ENCODE results near the gene MAGOH. TPM values are rescaled to one million over a fixed set of nuclear protein-coding genes. Genes with fewer than 3 reads are reported as not detected.

MAGOH gene
- total and polyA plus RNA-seq, 2 of the 13 experiments (the other 11 are each of a cell fraction or from before 2014, with no cell fraction given), result 24.1 to 87.0 TPM

GRCh38 chr1:53286955-53287354 is 48.6 kb upstream of the MAGOH start (continued):
- TF ChIP-seq PHF20 (CRISPR knock-in tag; IDR thresholded peaks at IDR 0.05), result no peak
- TF ChIP-seq, protein P1, sequence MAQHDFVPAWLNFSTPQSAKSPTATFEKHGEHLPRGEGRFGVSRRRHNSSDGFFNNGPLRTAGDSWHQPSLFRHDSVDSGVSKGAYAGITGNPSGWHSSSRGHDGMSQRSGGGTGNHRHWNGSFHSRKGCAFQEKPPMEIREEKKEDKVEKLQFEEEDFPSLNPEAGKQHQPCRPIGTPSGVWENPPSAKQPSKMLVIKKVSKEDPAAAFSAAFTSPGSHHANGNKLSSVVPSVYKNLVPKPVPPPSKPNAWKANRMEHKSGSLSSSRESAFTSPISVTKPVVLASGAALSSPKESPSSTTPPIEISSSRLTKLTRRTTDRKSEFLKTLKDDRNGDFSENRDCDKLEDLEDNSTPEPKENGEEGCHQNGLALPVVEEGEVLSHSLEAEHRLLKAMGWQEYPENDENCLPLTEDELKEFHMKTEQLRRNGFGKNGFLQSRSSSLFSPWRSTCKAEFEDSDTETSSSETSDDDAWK (CRISPR knock-in tag; IDR thresholded peaks at IDR 0.05), result no peak
- TF ChIP-seq ARID4A (CRISPR knock-in tag; IDR thresholded peaks at IDR 0.05; ENCODE audit: borderline replicate concordance), result no peak
- no peak for TF ChIP-seq NCOR1 (IDR thresholded peaks at IDR 0.05; ENCODE audit: borderline replicate concordance, low read length)
- TF ChIP-seq, protein P2, sequence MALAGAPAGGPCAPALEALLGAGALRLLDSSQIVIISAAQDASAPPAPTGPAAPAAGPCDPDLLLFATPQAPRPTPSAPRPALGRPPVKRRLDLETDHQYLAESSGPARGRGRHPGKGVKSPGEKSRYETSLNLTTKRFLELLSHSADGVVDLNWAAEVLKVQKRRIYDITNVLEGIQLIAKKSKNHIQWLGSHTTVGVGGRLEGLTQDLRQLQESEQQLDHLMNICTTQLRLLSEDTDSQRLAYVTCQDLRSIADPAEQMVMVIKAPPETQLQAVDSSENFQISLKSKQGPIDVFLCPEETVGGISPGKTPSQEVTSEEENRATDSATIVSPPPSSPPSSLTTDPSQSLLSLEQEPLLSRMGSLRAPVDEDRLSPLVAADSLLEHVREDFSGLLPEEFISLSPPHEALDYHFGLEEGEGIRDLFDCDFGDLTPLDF (CRISPR knock-in tag; IDR thresholded peaks at IDR 0.05), result no peak
- TF ChIP-seq HNF4G (IDR thresholded peaks at IDR 0.05; ENCODE audit: borderline replicate concordance, low read depth, low read length), result no peak
- TF ChIP-seq HNF4G (CRISPR knock-in tag; IDR thresholded peaks at IDR 0.05; ENCODE audit: borderline replicate concordance, low read depth), result no peak

Data from HepG2 (cell line).